Measurements from ENCODE around the gene CHERP.

CHERP gene

GRCh38 chr19:16470911-16471811 lies 71.1 kb downstream of the CHERP start:
- DNase-seq: no peak

DNA sequence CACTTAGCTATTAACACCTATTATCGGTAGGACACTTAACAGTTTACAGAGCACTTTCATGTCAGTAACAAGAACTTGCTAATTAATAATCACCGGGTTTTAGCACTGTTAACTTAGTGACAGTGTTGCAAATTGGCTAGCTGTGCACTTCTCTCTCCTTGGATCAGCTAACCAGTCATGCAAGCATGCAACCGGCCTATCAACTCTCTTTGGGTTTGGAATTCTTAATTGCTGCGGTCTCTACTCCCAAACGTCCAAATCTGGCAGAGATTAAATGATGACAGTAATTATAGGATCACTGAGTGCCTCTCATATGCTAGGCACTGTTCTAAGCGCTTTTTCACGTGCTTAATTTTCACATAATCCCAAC lies 71.7 kb downstream of the CHERP start:
- DNase-seq: no peak
